Hepatocyte (in vitro differentiated cells): Measurements from ENCODE around the gene DOP1A. TPM values are rescaled to one million over a fixed set of nuclear protein-coding genes. Genes with fewer than 3 reads are reported as not detected.

ENCODE experiments used
- DNase-seq: peaks from one replicate; pipeline ENCODE4 v3.0.0-alpha.2; 2016; ENCODE audit warnings: low spot score
- H2AFZ ChIP-seq: fragments of 200-600 bp; sonication (generic); 2 replicates; pipeline ENCODE4 v1.6.0; 2016; ENCODE audit warnings: antibody characterized with exemption, mild to moderate bottlenecking
- H3K27ac ChIP-seq: fragments of 200-600 bp; sonication (generic); 2 replicates; pipeline ENCODE4 v1.5.1; 2016; ENCODE audit warnings: mild to moderate bottlenecking
- H3K27me3 ChIP-seq: fragments of 200-600 bp; sonication (generic); 2 replicates; pipeline ENCODE4 v1.6.1; 2016
- H3K36me3 ChIP-seq: fragments of 200-600 bp; sonication (generic); replicated peaks from 2 replicates; pipeline ENCODE4 v1.5.1; 2016; ENCODE audit warnings: low read depth; ENCODE audit not compliant: insufficient read depth
- H3K4me1 ChIP-seq: fragments of 200-600 bp; sonication (generic); 2 replicates; pipeline ENCODE4 v1.5.1; 2016; ENCODE audit warnings: mild to moderate bottlenecking, moderate library complexity; ENCODE audit not compliant: insufficient read depth
- H3K4me2 ChIP-seq: fragments of 200-600 bp; sonication (generic); 2 replicates; pipeline ENCODE4 v1.6.0; 2016
- H3K4me3 ChIP-seq: fragments of 200-600 bp; sonication (generic); 2 replicates; pipeline ENCODE4 v1.5.1; 2016; ENCODE audit warnings: mild to moderate bottlenecking
- H3K79me2 ChIP-seq: fragments of 200-600 bp; sonication (generic); 2 replicates; pipeline ENCODE4 v1.6.0; 2017; ENCODE audit warnings: mild to moderate bottlenecking
- H3K9me2 ChIP-seq: fragments of 200-600 bp; sonication (generic); replicated peaks from 2 replicates; pipeline ENCODE4 v1.6.0; 2017; ENCODE audit warnings: mild to moderate bottlenecking; ENCODE audit not compliant: insufficient read depth
- H3K9me3 ChIP-seq: fragments of 200-600 bp; sonication (generic); 2 replicates; pipeline ENCODE4 v1.5.1; 2016; ENCODE audit warnings: low read depth, mild to moderate bottlenecking
- H4K20me1 ChIP-seq: fragments of 200-600 bp; sonication (generic); 2 replicates; pipeline ENCODE4 v1.6.0; 2016; ENCODE audit warnings: mild to moderate bottlenecking; ENCODE audit not compliant: insufficient read depth, poor library complexity, severe bottlenecking
- CTCF ChIP-seq: fragments of 200-600 bp; sonication (generic); IDR thresholded peaks from 2 replicates; pipeline ENCODE4 v1.5.1; 2016; ENCODE audit warnings: antibody characterized with exemption, mild to moderate bottlenecking; ENCODE audit not compliant: poor library complexity
- EZH2 ChIP-seq: fragments of 200-600 bp; sonication (generic); IDR thresholded peaks from 2 replicates; pipeline ENCODE4 v1.6.1; 2016; ENCODE audit warnings: antibody characterized with exemption, mild to moderate bottlenecking, borderline replicate concordance
- EZH2phosphoT487 ChIP-seq: fragments of 200-600 bp; sonication (generic); IDR thresholded peaks from one replicate; pipeline ENCODE4 v1.6.1; 2018; ENCODE audit warnings: antibody characterized with exemption, mild to moderate bottlenecking, low read depth, moderate library complexity; ENCODE audit not compliant: unreplicated experiment, severe bottlenecking
- WGBS: methylation state at CpG from one replicate; pipeline ENCODE4 v1.1.6; 2016; ENCODE audit warnings: low lambda C conversion rate; ENCODE audit errors: missing lambda C conversion rate; 5-methylcytosine and 5-hydroxymethylcytosine counted together
- polyA plus RNA-seq: library from polyadenylated mRNA; unstranded; fragments of >200 nt; fragmentation: Nextera tagmentation; extraction: Ambion mirVana; gene quantifications from 2 replicates; pipeline ENCODE4 v1.2.1, GENCODE V29; 2016
- total RNA-seq: library from RNA; depleted of rRNA; stranded (reverse); fragments of >200 nt; gene quantifications from 2 replicates; pipeline ENCODE4 v1.2.3, GENCODE V29; 2014

Gene DOP1A
- total and polyA plus RNA-seq, 2 experiments from 2014 or later = 3.6 to 34.5 TPM

DNA sequence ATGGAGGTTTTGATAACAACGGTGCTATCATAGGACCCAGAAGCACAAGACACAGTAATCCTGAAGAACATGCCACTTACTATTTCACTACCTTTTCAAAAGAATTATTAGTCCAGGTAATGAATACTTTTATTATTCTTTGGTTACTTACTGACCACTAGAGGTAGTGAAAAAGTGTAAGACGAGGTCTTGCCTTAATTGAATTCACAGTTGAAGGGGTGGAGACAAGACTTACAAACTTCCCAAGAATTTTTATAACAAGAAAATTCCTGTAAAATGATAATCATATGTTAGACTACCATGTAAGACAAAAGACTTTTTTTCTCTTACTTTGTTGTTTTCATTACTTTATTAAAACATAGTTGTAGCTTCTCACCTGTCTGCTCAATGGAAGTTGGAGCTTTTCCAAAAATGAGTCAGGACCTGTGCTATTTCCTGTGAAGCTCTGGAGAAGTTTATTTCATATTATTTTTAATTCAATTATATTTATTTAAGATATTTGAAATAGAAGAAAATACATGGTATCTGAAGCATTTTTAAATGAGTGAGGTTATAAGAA lies 52.4 kb downstream of the DOP1A start:
- Histone ChIP-seq H3K79me2 (no peaks in the 10 kb centered on the region), H3K4me1 (no peaks in the 10 kb centered on the region), H3K4me3 (no peak overlapping the region), H3K27ac (no peak overlapping the region), H2AFZ (no peak overlapping the region), H4K20me1 (no peaks in the 10 kb centered on the region), H3K27me3 (no peaks in the 10 kb centered on the region), H3K9me2 (no peaks in the 10 kb centered on the region), H3K9me3 (no peaks in the 10 kb centered on the region), H3K36me3 (no peaks in the 10 kb centered on the region), H3K4me2 (no peak overlapping the region)
- no peak for TF ChIP-seq EZH2
- TF ChIP-seq CTCF = no peak
- no peak for TF ChIP-seq EZH2phosphoT487
- no peak for DNase-seq
- WGBS = 97% methylated on average over 2 of the region's 2 CpGs

- Histone ChIP-seq H3K36me3 (no peaks in the 10 kb centered on the region), H3K4me1 (no peaks in the 10 kb centered on the region), H3K4me2 (no peak overlapping the region), H3K9me3 (no peaks in the 10 kb centered on the region), H3K79me2 (no peaks in the 10 kb centered on the region), H2AFZ (no peak overlapping the region), H4K20me1 (no peaks in the 10 kb centered on the region), H3K27ac (no peak overlapping the region), H3K27me3 (no peaks in the 10 kb centered on the region), H3K9me2 (no peaks in the 10 kb centered on the region), H3K4me3 (no peak overlapping the region)
- no peak for TF ChIP-seq EZH2
- TF ChIP-seq EZH2phosphoT487 = no peak
- no peak for TF ChIP-seq CTCF
- DNase-seq = no peak
- 100% methylated on average over 3 of the region's 3 CpGs for WGBS
Measured at GRCh38 chr6:83124553-83124952, 57.1 kb downstream of the DOP1A start.

DNA sequence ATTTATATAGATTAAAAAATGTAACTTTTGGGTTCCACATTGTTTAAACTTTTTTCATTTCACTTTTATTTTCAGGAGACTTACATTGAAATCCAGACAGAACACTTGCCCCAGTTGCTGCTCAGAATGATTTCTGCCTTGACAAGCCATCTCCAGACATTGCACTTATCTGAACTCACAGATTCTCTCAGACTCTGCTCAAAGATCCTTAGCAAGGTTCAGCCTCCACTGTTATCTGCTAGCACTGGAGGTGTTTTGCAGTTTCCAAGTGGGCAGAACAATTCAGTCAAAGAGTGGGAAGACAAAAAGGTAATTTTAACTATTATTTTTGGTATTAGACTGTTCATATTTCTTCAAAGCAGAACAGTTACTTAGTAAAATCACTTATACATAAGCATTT lies 58.0 kb downstream of the DOP1A start:
- H3K4me1 ChIP-seq = no peaks in the 10 kb centered on the region
- DNase-seq = no peak
- H3K9me2 ChIP-seq = no peaks in the 10 kb centered on the region
- H3K27ac ChIP-seq = no peak overlapping the region
- no peaks in the 10 kb centered on the region for H4K20me1 ChIP-seq
- H3K36me3 ChIP-seq = no peaks in the 10 kb centered on the region
- H3K4me2 ChIP-seq = no peak overlapping the region
- no peaks in the 10 kb centered on the region for H3K79me2 ChIP-seq
- no peaks in the 10 kb centered on the region for H3K9me3 ChIP-seq
- no peak for TF ChIP-seq EZH2phosphoT487
- TF ChIP-seq EZH2 = no peak
- no peak for TF ChIP-seq CTCF
- H2AFZ ChIP-seq = no peak overlapping the region
- H3K27me3 ChIP-seq = no peaks in the 10 kb centered on the region
- H3K4me3 ChIP-seq = no peak overlapping the region

DNA sequence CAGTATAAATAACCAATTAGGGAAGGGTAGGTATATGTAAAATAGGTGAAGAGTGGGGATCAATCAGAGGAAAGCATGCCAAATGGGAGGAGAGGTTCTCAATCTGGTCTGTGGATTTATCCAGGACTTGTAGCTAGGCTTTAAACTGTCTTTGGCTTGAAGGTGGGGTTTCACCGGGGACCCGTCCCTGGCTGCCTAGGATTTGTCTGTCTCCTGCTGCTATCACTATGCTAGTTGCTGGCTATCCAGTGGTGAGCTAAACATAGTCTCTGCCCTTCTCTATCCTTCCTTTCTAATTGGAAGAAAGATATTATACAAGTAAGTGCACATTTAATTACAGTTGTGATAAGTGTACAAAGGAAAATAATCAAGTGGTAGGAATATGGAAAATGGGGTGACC lies 58.8 kb downstream of the DOP1A start:
- Histone ChIP-seq H3K9me3 (no peaks in the 10 kb centered on the region), H3K27me3 (no peaks in the 10 kb centered on the region), H4K20me1 (no peaks in the 10 kb centered on the region), H3K9me2 (no peaks in the 10 kb centered on the region), H3K79me2 (no peaks in the 10 kb centered on the region), H3K4me1 (no peaks in the 10 kb centered on the region), H2AFZ (no peak overlapping the region), H3K4me3 (no peak overlapping the region), H3K27ac (no peak overlapping the region), H3K4me2 (no peak overlapping the region), H3K36me3 (no peaks in the 10 kb centered on the region)
- 100% methylated on average over 2 of the region's 2 CpGs for WGBS
- TF ChIP-seq EZH2phosphoT487 = no peak
- no peak for TF ChIP-seq EZH2
- no peak for TF ChIP-seq CTCF
- no peak for DNase-seq
